Trophoblast cell (in vitro differentiated cells and primary cell): ENCODE measurements around the gene THADA.

Experiments used
- DNase-seq, 2 donors: peaks; one replicate each; pipeline ENCODE4 v3.0.0-alpha.2; 2016
- H2AFZ ChIP-seq: 2 replicates; pipeline ENCODE4 v1.6.1; 2013; ENCODE audit warnings: low read length, moderate library complexity, mild to moderate bottlenecking; ENCODE audit not compliant: insufficient read depth, poor library complexity
- H2AK5ac ChIP-seq: 2 replicates; pipeline ENCODE4 v1.6.1; 2013; ENCODE audit warnings: mild to moderate bottlenecking, low read length
- H2BK120ac ChIP-seq: 2 replicates; pipeline ENCODE4 v1.6.1; 2013; ENCODE audit warnings: low read length, mild to moderate bottlenecking, moderate library complexity; ENCODE audit not compliant: insufficient read depth, poor library complexity
- H2BK12ac ChIP-seq: 2 replicates; pipeline ENCODE4 v1.6.1; 2013; ENCODE audit warnings: mild to moderate bottlenecking, low read length, moderate library complexity
- H2BK5ac ChIP-seq: 2 replicates; pipeline ENCODE4 v1.6.1; 2013; ENCODE audit warnings: low read length, low read depth, moderate library complexity, mild to moderate bottlenecking; ENCODE audit not compliant: poor library complexity
- H3K14ac ChIP-seq: 2 replicates; pipeline ENCODE4 v1.6.1; 2013; ENCODE audit warnings: mild to moderate bottlenecking, low read length
- H3K18ac ChIP-seq: 2 replicates; pipeline ENCODE4 v1.6.1; 2013; ENCODE audit warnings: mild to moderate bottlenecking, low read length
- H3K23ac ChIP-seq: 2 replicates; pipeline ENCODE4 v1.6.1; 2013; ENCODE audit warnings: low read length
- H3K27ac ChIP-seq: 2 replicates; pipeline ENCODE4 v1.5.1; 2013; ENCODE audit warnings: low read depth, mild to moderate bottlenecking, inconsistent platforms, low read length, moderate library complexity
- H3K27me3 ChIP-seq: 2 replicates; pipeline ENCODE4 v1.6.1; 2013; ENCODE audit warnings: inconsistent platforms, mild to moderate bottlenecking, low read length, moderate library complexity; ENCODE audit not compliant: insufficient read depth
- H3K36me3 ChIP-seq, 2 experiments: 1 replicate in 1 of 2; 2 replicates in 1 of 2; pipeline ENCODE4 v1.6.1; 2013; ENCODE audit warnings: low read length in 2 of 2, mild to moderate bottlenecking in 2 of 2, moderate library complexity in 1 of 2; ENCODE audit not compliant: insufficient read depth in 2 of 2, control insufficient read depth in 1 of 2
- H3K4ac ChIP-seq: 2 replicates; pipeline ENCODE4 v1.6.1; 2013; ENCODE audit warnings: low read depth, mild to moderate bottlenecking, low read length, moderate library complexity
- H3K4me1 ChIP-seq, 2 experiments: 1 replicate in 1 of 2; 2 replicates in 1 of 2; pipeline ENCODE4 v1.6.1; 2013; ENCODE audit warnings: low read length in 2 of 2, mild to moderate bottlenecking in 2 of 2, moderate library complexity in 1 of 2; ENCODE audit not compliant: insufficient read depth in 2 of 2, control insufficient read depth in 1 of 2
- H3K4me2 ChIP-seq: 2 replicates; pipeline ENCODE4 v1.6.1; 2013; ENCODE audit warnings: inconsistent platforms, mild to moderate bottlenecking, low read length, moderate library complexity
- H3K4me3 ChIP-seq: 2 replicates; pipeline ENCODE4 v1.5.1; 2013; ENCODE audit warnings: mild to moderate bottlenecking, low read depth, low read length, inconsistent platforms
- H3K79me1 ChIP-seq: one replicate; pipeline ENCODE4 v1.6.1; 2013; ENCODE audit warnings: low read length
- H3K79me2 ChIP-seq: 2 replicates; pipeline ENCODE4 v1.6.1; 2013; ENCODE audit warnings: low read length, mild to moderate bottlenecking; ENCODE audit not compliant: control insufficient read depth, insufficient read depth, poor library complexity
- H3K9ac ChIP-seq: 2 replicates; pipeline ENCODE4 v1.6.1; 2013; ENCODE audit warnings: mild to moderate bottlenecking, low read length
- H3K9me3 ChIP-seq: 2 replicates; pipeline ENCODE4 v1.6.1; 2013; ENCODE audit warnings: low read depth, mild to moderate bottlenecking, control low read depth, inconsistent platforms, low read length; ENCODE audit not compliant: insufficient read depth
- H4K12ac ChIP-seq: 2 replicates; pipeline ENCODE4 v1.6.1; 2013; ENCODE audit warnings: low read depth, mild to moderate bottlenecking, low read length, moderate library complexity
- H4K8ac ChIP-seq: 2 replicates; pipeline ENCODE4 v1.6.1; 2013; ENCODE audit warnings: low read depth, mild to moderate bottlenecking, low read length, moderate library complexity
- H4K91ac ChIP-seq: one replicate; pipeline ENCODE4 v1.6.1; 2013; ENCODE audit warnings: low read depth, mild to moderate bottlenecking, low read length, moderate library complexity
- WGBS: extraction: QIAGEN DNeasy Blood & Tissue Kit; methylation state at CpG from one replicate; pipeline ENCODE4 v1.1.7; 2013; ENCODE audit warnings: missing lambda C conversion rate; ENCODE audit not compliant: insufficient read length, insufficient coverage; ENCODE audit errors: extremely low coverage; 5-methylcytosine and 5-hydroxymethylcytosine counted together

Gene THADA

GRCh38 chr2:43321446-43321845, 274.4 kb downstream of the THADA start:
- peak overlapping the region; percentile 68 for H4K91ac ChIP-seq
- H3K9ac ChIP-seq: no peak overlapping the region
- H3K27ac ChIP-seq: no peak overlapping the region
- H2BK120ac ChIP-seq: peak overlapping the region; percentile 64
- H3K14ac ChIP-seq: no peak overlapping the region
- H3K4me2 ChIP-seq: no peak overlapping the region
- no peaks in the 10 kb centered on the region for H3K36me3 ChIP-seq
- H2AK5ac ChIP-seq: peak overlapping the region; percentile 86
- WGBS: no CpG with 5 or more reads among the region's 1 CpG
- H3K79me1 ChIP-seq: peaks cover 14% of the 10 kb centered on the region
- H3K18ac ChIP-seq: no peak overlapping the region
- no peak overlapping the region for H3K4me3 ChIP-seq
- H3K79me2 ChIP-seq: no peaks in the 10 kb centered on the region
- no peak overlapping the region for H2AFZ ChIP-seq
- peak overlapping the region; percentile 81 for H2BK12ac ChIP-seq
- DNase-seq: no peak
- H3K23ac ChIP-seq: no peak overlapping the region
- H3K4ac ChIP-seq: no peak overlapping the region
- no peaks in the 10 kb centered on the region for H3K9me3 ChIP-seq
- no peak overlapping the region for H4K8ac ChIP-seq
- H3K27me3 ChIP-seq: no peaks in the 10 kb centered on the region
- H4K12ac ChIP-seq: no peak overlapping the region
- peak overlapping the region; percentile 22 for H2BK5ac ChIP-seq
- H3K4me1 ChIP-seq: peaks cover 4 to 16% of the 10 kb centered on the region in 2 experiments

- Histone ChIP-seq H3K9me3 (no peaks in the 10 kb centered on the region), H4K12ac (no peak overlapping the region), H3K27me3 (no peaks in the 10 kb centered on the region), H4K8ac (no peak overlapping the region), H3K4ac (no peak overlapping the region), H3K4me3 (no peak overlapping the region), H3K79me1 (peaks cover 18% of the 10 kb centered on the region), H3K27ac (peak overlapping the region; percentile 83), H2AFZ (no peak overlapping the region), H4K91ac (peak overlapping the region; percentile 61), H3K18ac (no peak overlapping the region), H2BK120ac (no peak overlapping the region), H2AK5ac (no peak overlapping the region), H3K4me1 (peaks cover 4 to 13% of the 10 kb centered on the region in 2 experiments), H3K9ac (no peak overlapping the region), H3K79me2 (no peaks in the 10 kb centered on the region), H2BK12ac (no peak overlapping the region), H3K23ac (no peak overlapping the region), H3K36me3 (no peaks in the 10 kb centered on the region), H2BK5ac (peak overlapping the region; percentile 64), H3K4me2 (no peak overlapping the region), H3K14ac (no peak overlapping the region)
- DNase-seq: no peak
- no CpG with 5 or more reads among the region's 2 CpGs for WGBS
Measured at GRCh38 chr2:43319541-43319940, 276.3 kb downstream of the THADA start.

- H2BK5ac ChIP-seq: peak overlapping the region; percentile 64
- no peak overlapping the region for H3K23ac ChIP-seq
- H2BK12ac ChIP-seq: no peak overlapping the region
- no peak overlapping the region for H4K8ac ChIP-seq
- no peaks in the 10 kb centered on the region for H3K27me3 ChIP-seq
- H3K4me2 ChIP-seq: no peak overlapping the region
- H3K18ac ChIP-seq: no peak overlapping the region
- H4K91ac ChIP-seq: no peak overlapping the region
- H3K4me1 ChIP-seq: peaks cover 0 to 7% of the 10 kb centered on the region in 2 experiments
- H3K27ac ChIP-seq: peak overlapping the region; percentile 50
- no peaks in the 10 kb centered on the region for H3K36me3 ChIP-seq
- no peak overlapping the region for H3K4ac ChIP-seq
- H3K79me1 ChIP-seq: peaks cover 14% of the 10 kb centered on the region
- no peak overlapping the region for H3K4me3 ChIP-seq
- no peak overlapping the region for H2AK5ac ChIP-seq
- no peak overlapping the region for H2AFZ ChIP-seq
- H3K9me3 ChIP-seq: no peaks in the 10 kb centered on the region
- no peak for DNase-seq
- peak overlapping the region; percentile 49 for H2BK120ac ChIP-seq
- H4K12ac ChIP-seq: no peak overlapping the region
- no peaks in the 10 kb centered on the region for H3K79me2 ChIP-seq
- H3K14ac ChIP-seq: no peak overlapping the region
- no peak overlapping the region for H3K9ac ChIP-seq
Measured at GRCh38 chr2:43318791-43319190, 277.0 kb downstream of the THADA start.

- Histone ChIP-seq H3K18ac (no peak overlapping the region), H2BK120ac (no peak overlapping the region), H3K4me1 (peaks cover 0 to 6% of the 10 kb centered on the region in 2 experiments), H3K4ac (no peak overlapping the region), H3K9ac (no peak overlapping the region), H3K36me3 (no peaks in the 10 kb centered on the region), H2BK12ac (peak overlapping the region; percentile 73), H2AFZ (no peak overlapping the region), H4K91ac (peak overlapping the region; percentile 35), H3K9me3 (no peaks in the 10 kb centered on the region), H3K79me1 (peaks cover 14% of the 10 kb centered on the region), H3K27me3 (no peaks in the 10 kb centered on the region), H3K14ac (no peak overlapping the region), H3K79me2 (no peaks in the 10 kb centered on the region), H4K12ac (no peak overlapping the region), H3K23ac (no peak overlapping the region), H4K8ac (no peak overlapping the region), H2AK5ac (no peak overlapping the region), H2BK5ac (no peak overlapping the region), H3K27ac (no peak overlapping the region), H3K4me3 (no peak overlapping the region), H3K4me2 (no peak overlapping the region)
- WGBS: no CpG with 5 or more reads among the region's 3 CpGs
- no peak for DNase-seq
Measured at GRCh38 chr2:43317680-43318079, 278.2 kb downstream of the THADA start.
